Measurements from ENCODE around the gene R3HDM4.

- no peak for TF ChIP-seq PHF8 (IDR thresholded peaks at IDR 0.05; ENCODE audit: borderline replicate concordance, low read depth)
- TF ChIP-seq CTCF (IDR thresholded peaks at IDR 0.05) = no peak
- peak; percentile 66 for TF ChIP-seq ZFP36 (IDR thresholded peaks at IDR 0.05; ENCODE audit: borderline replicate concordance, partially characterized antibody)
- TF ChIP-seq POLR2A (IDR thresholded peaks at IDR 0.05; ENCODE audit: low read length) = no peak
- TF ChIP-seq RAD21 (conservative IDR thresholded peaks at IDR 0.05 in 1 of 2, IDR thresholded peaks at IDR 0.05 in 1 of 2) = no peak
- no peak for TF ChIP-seq ESRRA (IDR thresholded peaks at IDR 0.05; ENCODE audit: borderline replicate concordance, low read length)
- no peak for TF ChIP-seq POLR2AphosphoS2 (conservative IDR thresholded peaks at IDR 0.05; ENCODE audit: low read length)
- TF ChIP-seq, protein P1, sequence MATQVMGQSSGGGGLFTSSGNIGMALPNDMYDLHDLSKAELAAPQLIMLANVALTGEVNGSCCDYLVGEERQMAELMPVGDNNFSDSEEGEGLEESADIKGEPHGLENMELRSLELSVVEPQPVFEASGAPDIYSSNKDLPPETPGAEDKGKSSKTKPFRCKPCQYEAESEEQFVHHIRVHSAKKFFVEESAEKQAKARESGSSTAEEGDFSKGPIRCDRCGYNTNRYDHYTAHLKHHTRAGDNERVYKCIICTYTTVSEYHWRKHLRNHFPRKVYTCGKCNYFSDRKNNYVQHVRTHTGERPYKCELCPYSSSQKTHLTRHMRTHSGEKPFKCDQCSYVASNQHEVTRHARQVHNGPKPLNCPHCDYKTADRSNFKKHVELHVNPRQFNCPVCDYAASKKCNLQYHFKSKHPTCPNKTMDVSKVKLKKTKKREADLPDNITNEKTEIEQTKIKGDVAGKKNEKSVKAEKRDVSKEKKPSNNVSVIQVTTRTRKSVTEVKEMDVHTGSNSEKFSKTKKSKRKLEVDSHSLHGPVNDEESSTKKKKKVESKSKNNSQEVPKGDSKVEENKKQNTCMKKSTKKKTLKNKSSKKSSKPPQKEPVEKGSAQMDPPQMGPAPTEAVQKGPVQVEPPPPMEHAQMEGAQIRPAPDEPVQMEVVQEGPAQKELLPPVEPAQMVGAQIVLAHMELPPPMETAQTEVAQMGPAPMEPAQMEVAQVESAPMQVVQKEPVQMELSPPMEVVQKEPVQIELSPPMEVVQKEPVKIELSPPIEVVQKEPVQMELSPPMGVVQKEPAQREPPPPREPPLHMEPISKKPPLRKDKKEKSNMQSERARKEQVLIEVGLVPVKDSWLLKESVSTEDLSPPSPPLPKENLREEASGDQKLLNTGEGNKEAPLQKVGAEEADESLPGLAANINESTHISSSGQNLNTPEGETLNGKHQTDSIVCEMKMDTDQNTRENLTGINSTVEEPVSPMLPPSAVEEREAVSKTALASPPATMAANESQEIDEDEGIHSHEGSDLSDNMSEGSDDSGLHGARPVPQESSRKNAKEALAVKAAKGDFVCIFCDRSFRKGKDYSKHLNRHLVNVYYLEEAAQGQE (IDR thresholded peaks at IDR 0.05) = no peak
- no peak for TF ChIP-seq SMC3 (IDR thresholded peaks at IDR 0.05)
- no peak for TF ChIP-seq MYC (IDR thresholded peaks at IDR 0.05; ENCODE audit: borderline replicate concordance, low read length)
Measured at GRCh38 chr19:848386-848921, 64.6 kb downstream of the R3HDM4 start.

All from A549 (cell line).